ENCODE data around the gene GPC5.

DNA sequence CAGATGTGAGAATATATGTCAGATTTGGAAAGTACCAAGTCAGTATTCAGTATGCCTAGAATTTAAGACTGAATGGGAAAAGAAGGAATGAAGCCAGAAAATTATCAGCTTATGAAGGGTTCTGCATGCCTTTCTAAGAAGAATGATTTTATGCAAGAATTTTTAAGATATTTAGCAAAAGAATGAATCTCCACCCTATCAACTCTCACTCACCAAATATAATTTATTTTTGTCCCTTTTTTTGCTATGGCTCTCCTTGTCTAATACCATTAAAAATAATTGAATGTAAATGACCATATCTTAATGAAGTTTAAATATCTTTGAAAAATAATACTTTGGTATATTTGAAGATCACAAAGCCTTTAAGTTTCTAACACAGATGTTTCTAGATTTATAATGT is 1215.5 kb downstream of the GPC5 start:
- TF ChIP-seq, protein P1, sequence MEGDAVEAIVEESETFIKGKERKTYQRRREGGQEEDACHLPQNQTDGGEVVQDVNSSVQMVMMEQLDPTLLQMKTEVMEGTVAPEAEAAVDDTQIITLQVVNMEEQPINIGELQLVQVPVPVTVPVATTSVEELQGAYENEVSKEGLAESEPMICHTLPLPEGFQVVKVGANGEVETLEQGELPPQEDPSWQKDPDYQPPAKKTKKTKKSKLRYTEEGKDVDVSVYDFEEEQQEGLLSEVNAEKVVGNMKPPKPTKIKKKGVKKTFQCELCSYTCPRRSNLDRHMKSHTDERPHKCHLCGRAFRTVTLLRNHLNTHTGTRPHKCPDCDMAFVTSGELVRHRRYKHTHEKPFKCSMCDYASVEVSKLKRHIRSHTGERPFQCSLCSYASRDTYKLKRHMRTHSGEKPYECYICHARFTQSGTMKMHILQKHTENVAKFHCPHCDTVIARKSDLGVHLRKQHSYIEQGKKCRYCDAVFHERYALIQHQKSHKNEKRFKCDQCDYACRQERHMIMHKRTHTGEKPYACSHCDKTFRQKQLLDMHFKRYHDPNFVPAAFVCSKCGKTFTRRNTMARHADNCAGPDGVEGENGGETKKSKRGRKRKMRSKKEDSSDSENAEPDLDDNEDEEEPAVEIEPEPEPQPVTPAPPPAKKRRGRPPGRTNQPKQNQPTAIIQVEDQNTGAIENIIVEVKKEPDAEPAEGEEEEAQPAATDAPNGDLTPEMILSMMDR (IDR thresholded peaks at IDR 0.05): no peak
- TF ChIP-seq POLR2A (IDR thresholded peaks at IDR 0.05): no peak

Data from ovary (tissue), 3 donors.